PFSK-1 (cell line): ENCODE data around the gene ZNF189.

ENCODE experiments used
- FOXP2 ChIP-seq: optimal IDR thresholded peaks from 2 replicates; pipeline ENCODE3; 2011; ENCODE audit warnings: borderline replicate concordance, control low read depth, inconsistent platforms; ENCODE audit not compliant: insufficient read depth; ENCODE audit errors: extremely low read length, extremely low read depth
- POLR2AphosphoS5 ChIP-seq: IDR thresholded peaks from 2 replicates; pipeline ENCODE4 v1.6.1; 2012; ENCODE audit warnings: low read depth, mild to moderate bottlenecking, control low read depth, low read length, moderate library complexity
- REST ChIP-seq, 2 experiments: IDR thresholded peaks; 2 replicates each; pipeline versions ENCODE4 v1.6.1 to v1.8.0; 2011 to 2012; ENCODE audit warnings: low read depth in 2 of 2, low read length in 2 of 2, control low read depth in 1 of 2, inconsistent platforms in 1 of 2, mild to moderate bottlenecking in 1 of 2, moderate library complexity in 1 of 2; ENCODE audit not compliant: insufficient read depth in 1 of 2
- SIN3A ChIP-seq: IDR thresholded peaks from 2 replicates; pipeline ENCODE4 v1.6.1; 2012; ENCODE audit warnings: mild to moderate bottlenecking, low read length, moderate library complexity, borderline replicate concordance; ENCODE audit not compliant: insufficient read depth

- TF ChIP-seq REST (IDR thresholded peaks at IDR 0.05; ENCODE audit: insufficient read depth in 1 of 2, low read depth in 2 of 2, low read length in 2 of 2) (no peak), POLR2AphosphoS5 (no peak), SIN3A (no peak), FOXP2 (no peak)
These were observed 44.7 kb downstream of the ZNF189 start for GRCh38 chr9:101443364-101443771.
